AG04449 (cell line): ENCODE measurements around the gene ADAMTS10.
A peak's percentile ranks its signal among the peaks of the same experiment; 100 is the strongest.

ENCODE experiments used
- CTCF ChIA-PET: fragments of 350-600 bp; formaldehyde crosslinking; extraction: SDS; loops from one replicate; lab custom pipeline; 2021; ENCODE audit warnings: antibody characterized with exemption; lab: Yijun Ruan, JAX
- POLR2A ChIA-PET: fragments of 400-600, 350-600 bp; formaldehyde crosslinking; extraction: SDS; loops from one replicate; lab custom pipeline; 2020; ENCODE audit warnings: antibody characterized with exemption, inconsistent platforms; lab: Yijun Ruan, JAX
- DNase-seq: peaks from one replicate; pipeline ENCODE4 v3.0.0-alpha.2; 2010; ENCODE audit warnings: low read depth, low spot score
- H3K4me3 ChIP-seq: 2 replicates; pipeline ENCODE4 v1.5.1; 2011; ENCODE audit warnings: low read depth, mild to moderate bottlenecking, control low read depth, low read length
- TF ChIP-seq, protein P1 (sequence below): IDR thresholded peaks from one replicate; pipeline ENCODE4 v1.5.1; 2011; ENCODE audit warnings: mild to moderate bottlenecking, moderate library complexity, low read length, control low read depth, inconsistent platforms; ENCODE audit not compliant: insufficient read depth; ENCODE audit errors: missing control alignments

Gene ADAMTS10

DNA sequence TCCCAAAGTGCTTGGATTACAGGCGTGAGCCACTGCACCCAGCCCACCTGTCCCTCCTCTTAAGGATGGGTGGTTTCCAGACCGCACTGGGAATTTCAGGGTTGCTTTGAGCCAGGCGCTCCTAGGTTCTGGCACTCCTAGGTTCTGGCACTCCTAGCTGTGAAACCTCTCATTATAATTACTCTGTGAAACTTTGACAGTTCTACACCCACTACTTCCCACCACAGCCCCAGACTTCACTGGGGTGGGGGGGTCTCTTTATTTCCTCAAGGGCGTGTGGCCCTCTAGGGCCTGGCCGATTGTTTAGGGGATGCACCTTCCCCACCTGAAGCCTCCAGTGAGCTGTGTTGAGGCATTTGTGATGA lies 2.3 kb upstream of the ADAMTS10 start:
- no peak overlapping the region for H3K4me3 ChIP-seq
- POLR2A ChIA-PET = no interaction called here
- CTCF ChIA-PET = interaction anchor here (0.6 to 6.8 kb wide), 4 partner anchors 26 to 65 kb away, joined by 3 to 49 read pairs (median 6); no protein-coding TSS in a partner anchor
- TF ChIP-seq, protein P1, sequence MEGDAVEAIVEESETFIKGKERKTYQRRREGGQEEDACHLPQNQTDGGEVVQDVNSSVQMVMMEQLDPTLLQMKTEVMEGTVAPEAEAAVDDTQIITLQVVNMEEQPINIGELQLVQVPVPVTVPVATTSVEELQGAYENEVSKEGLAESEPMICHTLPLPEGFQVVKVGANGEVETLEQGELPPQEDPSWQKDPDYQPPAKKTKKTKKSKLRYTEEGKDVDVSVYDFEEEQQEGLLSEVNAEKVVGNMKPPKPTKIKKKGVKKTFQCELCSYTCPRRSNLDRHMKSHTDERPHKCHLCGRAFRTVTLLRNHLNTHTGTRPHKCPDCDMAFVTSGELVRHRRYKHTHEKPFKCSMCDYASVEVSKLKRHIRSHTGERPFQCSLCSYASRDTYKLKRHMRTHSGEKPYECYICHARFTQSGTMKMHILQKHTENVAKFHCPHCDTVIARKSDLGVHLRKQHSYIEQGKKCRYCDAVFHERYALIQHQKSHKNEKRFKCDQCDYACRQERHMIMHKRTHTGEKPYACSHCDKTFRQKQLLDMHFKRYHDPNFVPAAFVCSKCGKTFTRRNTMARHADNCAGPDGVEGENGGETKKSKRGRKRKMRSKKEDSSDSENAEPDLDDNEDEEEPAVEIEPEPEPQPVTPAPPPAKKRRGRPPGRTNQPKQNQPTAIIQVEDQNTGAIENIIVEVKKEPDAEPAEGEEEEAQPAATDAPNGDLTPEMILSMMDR = no peak
- DNase-seq = no peak

DNA sequence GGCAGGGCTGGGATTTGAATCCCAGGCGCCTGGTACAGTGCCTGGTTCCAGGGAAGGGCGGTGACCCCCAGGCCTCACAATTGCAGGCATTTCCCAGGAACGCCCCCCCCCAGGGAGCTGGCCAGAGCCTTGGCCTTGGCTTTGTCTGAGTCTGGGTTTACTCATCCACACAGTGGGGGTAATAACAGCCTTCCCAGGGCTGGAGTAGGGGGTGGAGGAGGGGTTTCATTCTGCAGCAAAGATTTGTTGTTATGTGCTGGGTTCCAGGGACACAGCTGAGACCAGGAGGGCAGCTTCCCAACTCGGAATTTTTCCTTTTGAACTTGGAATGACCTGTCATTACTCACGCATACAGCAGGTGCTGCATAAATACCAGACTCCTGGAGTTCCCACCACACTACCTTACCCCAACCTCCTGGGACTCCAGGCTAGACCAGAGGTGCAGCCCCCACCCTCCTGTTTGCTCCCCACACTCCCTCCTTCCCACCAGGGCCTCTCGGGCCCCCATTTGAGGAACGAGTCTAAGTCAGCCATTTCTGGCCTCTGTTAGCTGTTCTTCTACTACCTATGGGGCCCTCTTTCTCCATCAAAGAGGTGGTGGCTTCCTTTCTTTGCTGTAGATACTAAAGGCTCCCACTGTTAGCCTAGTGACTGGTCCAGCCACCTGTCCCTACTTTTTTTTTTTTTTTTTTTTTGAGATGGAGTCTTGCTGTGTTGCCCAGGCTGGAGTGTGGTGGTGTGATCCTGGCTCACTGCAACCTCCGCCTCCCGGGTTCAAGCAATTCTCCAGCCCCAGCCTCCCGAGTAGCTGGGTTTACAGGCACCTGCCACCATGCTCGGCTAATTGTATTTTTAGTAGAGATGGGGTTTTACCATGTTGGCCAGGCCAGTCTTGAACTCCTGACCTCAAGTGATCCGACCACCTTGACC lies 1.6 kb upstream of the ADAMTS10 start:
- POLR2A ChIA-PET = interaction anchor here (1.1 kb wide), 1 partner anchor 13 kb away, joined by 4 read pairs; no protein-coding TSS in a partner anchor
- H3K4me3 ChIP-seq = no peak overlapping the region
- CTCF ChIA-PET = interaction anchor here (0.8 to 6.8 kb wide), 5 partner anchors 27 to 32 kb away, joined by 3 to 49 read pairs (median 5); no protein-coding TSS in a partner anchor
- TF ChIP-seq, protein P1 = no peak
- no peak for DNase-seq

DNA sequence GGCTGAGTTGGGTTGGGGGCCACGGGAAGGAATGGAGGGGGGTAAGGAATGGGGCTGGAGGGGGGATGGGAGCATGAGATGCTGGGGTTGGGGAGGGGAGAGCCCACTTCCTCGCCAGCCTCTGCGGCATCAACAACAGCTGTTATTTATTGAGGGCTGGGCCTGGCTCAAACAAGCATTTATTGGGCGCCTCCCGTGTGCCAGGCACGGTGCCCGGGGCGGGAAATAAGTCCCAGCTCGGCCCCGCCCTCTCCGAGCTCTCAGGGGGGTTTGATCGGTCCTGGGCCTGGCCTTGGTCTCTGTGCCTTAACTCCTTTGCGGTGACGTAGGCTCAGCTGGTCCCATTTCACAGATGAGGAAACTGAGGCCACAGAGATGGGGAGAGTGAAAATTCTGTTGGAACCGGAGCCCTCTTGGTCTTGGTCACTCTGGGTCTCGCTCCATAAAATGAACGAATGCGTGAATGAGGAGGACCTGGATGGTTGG lies 919 bp upstream of the ADAMTS10 start:
- TF ChIP-seq, protein P1 = no peak
- ChIA-PET CTCF (interaction anchor here (0.8 to 1.2 kb wide), 2 partner anchors 31 kb away, joined by 3 to 5 read pairs; no protein-coding TSS in a partner anchor), POLR2A (interaction anchor here (1.1 kb wide), 1 partner anchor 12 kb away, joined by 4 read pairs; no protein-coding TSS in a partner anchor)
- DNase-seq = no peak
- no peak overlapping the region for H3K4me3 ChIP-seq

DNA sequence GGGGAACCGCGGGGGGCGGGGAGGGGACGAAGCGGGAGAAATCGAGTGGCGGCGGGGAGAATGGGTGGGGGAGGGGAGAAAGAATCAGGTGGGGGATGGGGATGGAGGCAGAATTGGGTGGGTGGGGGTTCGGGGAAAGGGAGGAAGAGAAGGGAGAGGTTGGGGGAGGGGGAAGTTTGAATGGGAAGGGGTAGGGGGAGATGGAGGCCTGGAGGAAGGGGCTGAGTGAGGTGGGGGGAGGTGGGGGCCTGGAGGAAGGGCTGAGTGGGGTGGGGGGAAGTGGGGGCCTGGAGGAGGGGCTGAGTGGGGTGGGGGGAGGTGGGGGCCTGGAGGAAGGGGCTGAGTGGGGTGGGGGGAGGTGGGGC lies 403 bp upstream of the ADAMTS10 start:
- DNase-seq = no peak
- ChIA-PET CTCF (interaction anchor here (1.2 kb wide), 1 partner anchor 30 kb away, joined by 5 read pairs; no protein-coding TSS in a partner anchor), POLR2A (no interaction called here)
- H3K4me3 ChIP-seq = no peak overlapping the region
- TF ChIP-seq, protein P1 = no peak

DNA sequence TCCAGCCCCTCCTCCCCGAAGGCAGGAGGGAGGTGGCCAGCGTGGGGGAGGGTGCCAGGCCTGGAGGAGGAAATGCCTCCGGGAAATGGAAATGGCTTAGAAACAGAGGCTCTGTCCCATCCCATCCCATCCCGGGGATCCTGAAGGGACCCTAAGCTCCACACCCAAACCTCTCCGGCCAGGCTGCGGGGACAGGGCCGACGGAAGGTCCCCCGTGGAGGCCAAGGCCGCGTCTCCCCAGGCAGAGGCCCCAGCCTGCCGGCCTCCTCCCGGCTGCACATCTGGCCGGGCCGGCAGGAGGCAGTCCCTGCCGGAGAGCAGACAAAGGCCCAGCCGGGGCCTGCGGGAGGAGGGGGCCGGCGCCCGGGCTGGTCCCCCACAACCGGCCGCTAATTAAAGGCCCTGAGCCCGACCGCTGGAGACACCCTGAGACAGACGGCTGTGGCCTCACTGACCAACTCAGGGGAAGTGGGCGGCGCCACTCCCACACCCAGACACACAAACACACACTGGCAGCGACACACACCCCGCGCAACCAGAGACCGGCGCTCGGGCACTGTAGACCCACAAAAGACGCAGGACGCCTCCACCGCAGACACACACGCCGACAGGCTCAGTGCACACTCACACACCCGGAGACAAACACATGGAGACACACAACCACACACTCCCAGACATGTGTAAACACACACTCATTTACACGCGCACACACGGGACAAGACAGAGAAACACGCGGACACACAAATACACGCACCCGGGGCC lies 1.1 kb downstream of the ADAMTS10 start:
- peak overlapping the region; percentile 89 for H3K4me3 ChIP-seq
- POLR2A ChIA-PET = no interaction called here
- CTCF ChIA-PET = interaction anchor here (0.6 to 3.3 kb wide), 3 partner anchors 14 to 30 kb away, joined by 3 to 21 read pairs (median 4); no protein-coding TSS in a partner anchor

More for the DNA sequence above, 1.1 kb downstream of the ADAMTS10 start:
- TF ChIP-seq, protein P1 = peak; percentile 45
- DNase-seq = no peak
